ENCODE data around the gene PINLYP. TPM values are rescaled to one million over a fixed set of nuclear protein-coding genes. Genes with fewer than 3 reads are reported as not detected.

The PINLYP gene
- total RNA-seq, 1 experiment from 2014 or later = 0.17 TPM

- ATAC-seq = no peak
- H3K9ac ChIP-seq (ENCODE audit: low read length) = no peak overlapping the region
- peaks cover 10% of the 10 kb centered on the region; the same call in 1 of the 2 replicates for H3K79me2 ChIP-seq (ENCODE audit: insufficient read depth, low read length)
- intact Hi-C loops (cut with micrococcal nuclease) = no loop called here
- POLR2A ChIA-PET = no interaction called here
- H3K27me3 ChIP-seq (ENCODE audit: insufficient read depth, low read length) = no peaks in the 10 kb centered on the region
- CTCF ChIA-PET = no interaction called here
- H3K4me1 ChIP-seq (ENCODE audit: control insufficient read depth in 1 of 2, insufficient read depth in 2 of 2, low read length in 2 of 2) = peaks cover 0 to 7% of the 10 kb centered on the region in 2 experiments; a peak in 2 of 4 replicates
- H3K4me3 ChIP-seq (replicated peaks in 1 of 2; ENCODE audit: low read depth in 1 of 2, low read length in 2 of 2) = no peak overlapping the region
- no peaks in the 10 kb centered on the region for H4K20me1 ChIP-seq (ENCODE audit: insufficient read depth)
- TF ChIP-seq SIN3A (IDR thresholded peaks at IDR 0.05; ENCODE audit: low read depth) = no peak
- no peak for DNase-seq (ENCODE audit: low read depth, low spot score)
- BruUV-seq (replicated peaks) = no TSS peak
- H3K9me3 ChIP-seq (ENCODE audit: control insufficient read depth in 1 of 2, insufficient read depth in 1 of 2, low read depth in 1 of 2, low read length in 2 of 2) = no peaks in the 10 kb centered on the region
- H3K36me3 ChIP-seq (ENCODE audit: control insufficient read depth in 1 of 2, insufficient read depth in 2 of 2, low read length in 2 of 2) = peaks cover 8 to 9% of the 10 kb centered on the region in 2 experiments; a peak in 3 of 4 replicates
- RAD21 ChIA-PET (ENCODE audit: low non-redundant PET in 1 of 2, low total read pairs in 2 of 2, uncharacterized antibody in 2 of 2, unreplicated experiment in 2 of 2) = no interaction called here
- no peak overlapping the region for H2AFZ ChIP-seq (ENCODE audit: low read depth, low read length, poor library complexity, severe bottlenecking)
- H3K27ac ChIP-seq (ENCODE audit: low read depth, low read length) = no peak overlapping the region
- no peak overlapping the region for H3K4me2 ChIP-seq (ENCODE audit: low read length)
- no peaks in the 10 kb centered on the region for H3K9me2 ChIP-seq (ENCODE audit: insufficient read depth)
Measured at GRCh38 chr19:43589277-43589676, 13.7 kb downstream of the PINLYP start.

- no peaks in the 10 kb centered on the region for H4K20me1 ChIP-seq (ENCODE audit: insufficient read depth)
- POLR2A ChIA-PET = no interaction called here
Measured at GRCh38 chr19:43589678-43590077, 14.1 kb downstream of the PINLYP start.

More at GRCh38 chr19:43589678-43590077, 14.1 kb downstream of the PINLYP start:
- Histone ChIP-seq H3K79me2 (ENCODE audit: insufficient read depth, low read length) (peaks cover 13% of the 10 kb centered on the region; the same call in 1 of the 2 replicates), H3K4me2 (ENCODE audit: low read length) (no peak overlapping the region), H3K27me3 (ENCODE audit: insufficient read depth, low read length) (no peaks in the 10 kb centered on the region), H3K36me3 (ENCODE audit: control insufficient read depth in 1 of 2, insufficient read depth in 2 of 2, low read length in 2 of 2) (peaks cover 8 to 9% of the 10 kb centered on the region in 2 experiments; a peak in 3 of 4 replicates), H3K4me3 (replicated peaks in 1 of 2; ENCODE audit: low read depth in 1 of 2, low read length in 2 of 2) (no peak overlapping the region), H3K9me2 (ENCODE audit: insufficient read depth) (no peaks in the 10 kb centered on the region), H3K9me3 (ENCODE audit: control insufficient read depth in 1 of 2, insufficient read depth in 1 of 2, low read depth in 1 of 2, low read length in 2 of 2) (no peaks in the 10 kb centered on the region), H3K27ac (ENCODE audit: low read depth, low read length) (no peak overlapping the region), H3K9ac (ENCODE audit: low read length) (no peak overlapping the region), H3K4me1 (ENCODE audit: control insufficient read depth in 1 of 2, insufficient read depth in 2 of 2, low read length in 2 of 2) (peaks cover 0 to 10% of the 10 kb centered on the region in 2 experiments; a peak in 2 of 4 replicates), H2AFZ (ENCODE audit: low read depth, low read length, poor library complexity, severe bottlenecking) (no peak overlapping the region)
- ChIA-PET RAD21 (ENCODE audit: low non-redundant PET in 1 of 2, low total read pairs in 2 of 2, uncharacterized antibody in 2 of 2, unreplicated experiment in 2 of 2) (no interaction called here), CTCF (no interaction called here)
- no peak for TF ChIP-seq ATF3 (IDR thresholded peaks at IDR 0.05)
- no peak for TF ChIP-seq JUND (IDR thresholded peaks at IDR 0.05)
- TF ChIP-seq YY1 (IDR thresholded peaks at IDR 0.05; ENCODE audit: extremely low read depth, insufficient replicate concordance, low read depth, low read length) = no peak
- no peak for TF ChIP-seq RAD21 (IDR thresholded peaks at IDR 0.05; ENCODE audit: low read depth)
- no peak for TF ChIP-seq CBX3 (IDR thresholded peaks at IDR 0.05; ENCODE audit: low read depth)
- DNase-seq (ENCODE audit: low read depth, low spot score) (no peak), ATAC-seq (no peak)
- BruUV-seq (replicated peaks) = no TSS peak
- intact Hi-C loops (cut with micrococcal nuclease) = loop anchor here (5.0 kb wide), 1 partner anchor 157 kb away; no protein-coding TSS in a partner anchor

All from HCT116 (cell line).